H1 (cell line): Measurements from ENCODE around the gene EPHB1. TPM values are rescaled to one million over a fixed set of nuclear protein-coding genes. Genes with fewer than 3 reads are reported as not detected.

Experiments used
- CTCF ChIA-PET: fragments of 300-600 bp; sonication (Branson Sonifier 250); formaldehyde crosslinking; loops from one replicate; lab custom pipeline; 2021; ENCODE audit not compliant: partially characterized antibody; lab: Charles Lee
- POLR2A ChIA-PET: fragments of 300-600 bp; sonication (Branson Sonifier 250); formaldehyde crosslinking; loops from one replicate; lab custom pipeline; 2021; ENCODE audit warnings: inconsistent platforms; ENCODE audit not compliant: partially characterized antibody; lab: Charles Lee
- DNase-seq, 2 experiments: peaks; one replicate each; pipeline versions ENCODE4 v3.0.0 to v3.0.0-alpha.2; 2010 to 2022; ENCODE audit warnings: low spot score in 2 of 2, low read depth in 1 of 2, mixed read lengths in 1 of 2
- FAIRE-seq: peaks from 2 replicates; lab custom pipeline; 2011; peaks lifted over from hg19 to GRCh38; lab: Jason Lieb, UNC
- H2AFZ ChIP-seq: 2 replicates; pipeline ENCODE4 v1.8.1; 2012; ENCODE audit warnings: low read length, inconsistent platforms
- H2AK5ac ChIP-seq: 2 replicates; pipeline ENCODE4 v1.6.1; 2013; ENCODE audit warnings: low read depth, low read length
- H2BK120ac ChIP-seq: replicated peaks from 2 replicates; pipeline ENCODE3; 2013; ENCODE audit warnings: low read depth, low read length, inconsistent platforms
- H2BK12ac ChIP-seq: 2 replicates; pipeline ENCODE4 v1.6.1; 2013; ENCODE audit warnings: low read depth, low read length
- H2BK15ac ChIP-seq: 2 replicates; pipeline ENCODE4 v1.6.1; 2013; ENCODE audit warnings: low read length
- H2BK20ac ChIP-seq: 2 replicates; pipeline ENCODE4 v1.6.1; 2013; ENCODE audit warnings: low read length
- H2BK5ac ChIP-seq: 2 replicates; pipeline ENCODE4 v1.6.1; 2013; ENCODE audit warnings: low read depth, low read length
- H3K14ac ChIP-seq: 2 replicates; pipeline ENCODE4 v1.6.1; 2013; ENCODE audit warnings: inconsistent platforms; ENCODE audit not compliant: insufficient read length
- H3K18ac ChIP-seq: 2 replicates; pipeline ENCODE4 v1.6.1; 2013; ENCODE audit warnings: low read length; ENCODE audit errors: extremely low read depth
- H3K23ac ChIP-seq: 2 replicates; pipeline ENCODE4 v1.6.1; 2013; ENCODE audit warnings: inconsistent platforms; ENCODE audit not compliant: insufficient read length
- H3K23me2 ChIP-seq: 2 replicates; pipeline ENCODE4 v1.6.1; 2013; ENCODE audit warnings: low read depth, low read length
- H3K27ac ChIP-seq: 2 replicates; pipeline ENCODE4 v1.6.1; 2011; ENCODE audit warnings: low read depth, low read length, inconsistent platforms
- H3K27me3 ChIP-seq, 4 experiments: replicated peaks in 1 of 4; 1 replicate in 1 of 4; 2 replicates in 3 of 4; pipeline versions ENCODE4 v1.6.1 to v1.8.1; 2011 to 2013; ENCODE audit warnings: low read length in 3 of 4, mild to moderate bottlenecking in 3 of 4, inconsistent platforms in 2 of 4, mixed read lengths in 2 of 4, moderate library complexity in 1 of 4; ENCODE audit not compliant: control insufficient read depth in 3 of 4, insufficient read depth in 3 of 4; ENCODE audit errors: extremely low read depth in 1 of 4
- H3K36me3 ChIP-seq, 4 experiments: 2 replicates each; pipeline versions ENCODE4 v1.6.1 to v1.8.1; 2011 to 2013; ENCODE audit warnings: mild to moderate bottlenecking in 4 of 4, low read length in 3 of 4, moderate library complexity in 2 of 4, control low read depth in 1 of 4, inconsistent platforms in 1 of 4; ENCODE audit not compliant: insufficient read depth in 4 of 4, control insufficient read depth in 2 of 4
- H3K4ac ChIP-seq: replicated peaks from 2 replicates; pipeline ENCODE3; 2013; ENCODE audit warnings: low read length, low read depth, mixed read lengths, inconsistent platforms; ENCODE audit not compliant: insufficient read length
- H3K4me1 ChIP-seq, 4 experiments: replicated peaks in 1 of 4; 1 replicate in 1 of 4; 2 replicates in 3 of 4; pipeline versions ENCODE4 v1.6.1 to v1.8.1; 2011 to 2013; ENCODE audit warnings: low read length in 3 of 4, inconsistent platforms in 2 of 4, mixed read lengths in 1 of 4; ENCODE audit not compliant: insufficient read depth in 4 of 4, control insufficient read depth in 3 of 4
- H3K4me2 ChIP-seq, 2 experiments: 2 replicates each; pipeline versions ENCODE4 v1.6.1 to v1.8.1; 2011 to 2013; ENCODE audit warnings: low read depth in 2 of 2, low read length in 2 of 2, control low read depth in 1 of 2, inconsistent platforms in 1 of 2, mild to moderate bottlenecking in 1 of 2; ENCODE audit not compliant: insufficient read depth in 1 of 2
- H3K4me3 ChIP-seq, 4 experiments: fragments of 200-600, 300-600 bp in 1 of 4; sonication (generic), shearing (Covaris generic), sonication (Bioruptor Twin) in 1 of 4; 2 replicates each; pipeline versions ENCODE4 v1.5.1 to v1.8.1; 2011 to 2016; ENCODE audit warnings: low read length in 4 of 4, low read depth in 3 of 4, control low read depth in 2 of 4, inconsistent platforms in 2 of 4, mild to moderate bottlenecking in 2 of 4, mixed read lengths in 1 of 4, moderate library complexity in 1 of 4; ENCODE audit not compliant: insufficient read depth in 2 of 4; ENCODE audit errors: extremely low read depth in 1 of 4
- H3K56ac ChIP-seq: replicated peaks from 2 replicates; pipeline ENCODE3; 2013; ENCODE audit warnings: low read depth, mild to moderate bottlenecking, mixed read lengths, low read length, inconsistent platforms; ENCODE audit not compliant: insufficient read length
- H3K79me1 ChIP-seq: 2 replicates; pipeline ENCODE4 v1.6.1; 2013; ENCODE audit warnings: low read depth, low read length, control low read depth
- H3K79me2 ChIP-seq, 2 experiments: 2 replicates each; pipeline versions ENCODE4 v1.6.1 to v1.8.1; 2012 to 2013; ENCODE audit warnings: low read length in 2 of 2, mild to moderate bottlenecking in 2 of 2, inconsistent platforms in 1 of 2; ENCODE audit not compliant: insufficient read depth in 2 of 2, control insufficient read depth in 1 of 2
- H3K9ac ChIP-seq, 4 experiments: replicated peaks in 1 of 4; 1 replicate in 1 of 4; 2 replicates in 3 of 4; pipeline versions ENCODE4 v1.6.1 to v1.8.1; 2011 to 2013; ENCODE audit warnings: low read depth in 3 of 4, low read length in 3 of 4, control low read depth in 2 of 4, mild to moderate bottlenecking in 2 of 4, moderate library complexity in 2 of 4, inconsistent platforms in 1 of 4; ENCODE audit errors: extremely low read depth in 1 of 4
- H3K9me3 ChIP-seq, 2 experiments: 2 replicates each; pipeline versions ENCODE4 v1.6.1 to v1.8.1; 2012 to 2013; ENCODE audit warnings: mild to moderate bottlenecking in 2 of 2, moderate library complexity in 2 of 2, control low read depth in 1 of 2, inconsistent platforms in 1 of 2, low read depth in 1 of 2, low read length in 1 of 2, mixed read lengths in 1 of 2; ENCODE audit not compliant: insufficient read depth in 2 of 2
- H4K20me1 ChIP-seq, 2 experiments: replicated peaks in 1 of 2; 2 replicates each; pipeline versions ENCODE3 to v1.8.1; 2011 to 2013; ENCODE audit warnings: inconsistent platforms in 2 of 2, low read length in 2 of 2, mild to moderate bottlenecking in 1 of 2; ENCODE audit not compliant: insufficient read depth in 2 of 2, control insufficient read depth in 1 of 2
- H4K5ac ChIP-seq: 2 replicates; pipeline ENCODE4 v1.6.1; 2013; ENCODE audit warnings: low read length, low read depth, mixed read lengths, inconsistent platforms; ENCODE audit not compliant: insufficient read length
- H4K8ac ChIP-seq: 2 replicates; pipeline ENCODE4 v1.8.0; 2013; ENCODE audit warnings: mild to moderate bottlenecking, moderate library complexity, low read length, inconsistent platforms; ENCODE audit not compliant: insufficient read depth; ENCODE audit errors: extremely low read depth
- H4K91ac ChIP-seq: replicated peaks from 2 replicates; pipeline ENCODE3; 2013; ENCODE audit warnings: low read length, mixed read lengths, inconsistent platforms; ENCODE audit not compliant: insufficient read length
- CTBP2 ChIP-seq: IDR thresholded peaks from 2 replicates; pipeline ENCODE4 v1.7.0; 2011; ENCODE audit warnings: borderline replicate concordance, mild to moderate bottlenecking, moderate library complexity, mixed read lengths, low read length; ENCODE audit not compliant: insufficient read depth, insufficient read length
- EZH2 ChIP-seq: fragments of 200-600 bp; sonication (generic); IDR thresholded peaks from 2 replicates; pipeline ENCODE4 v1.7.1; 2012; ENCODE audit warnings: low read depth, mild to moderate bottlenecking, moderate library complexity, low read length, inconsistent platforms; ENCODE audit not compliant: severe bottlenecking
- JUND ChIP-seq: IDR thresholded peaks from 2 replicates; pipeline ENCODE4 v1.6.1; 2011; ENCODE audit warnings: mild to moderate bottlenecking, improper control_type of control experiment, low read length
- MAFK ChIP-seq: IDR thresholded peaks from 2 replicates; pipeline ENCODE4 v1.6.1; 2012; ENCODE audit warnings: low read depth, mild to moderate bottlenecking, improper control_type of control experiment, low read length
- NRF1 ChIP-seq: IDR thresholded peaks from 2 replicates; pipeline ENCODE4 v1.6.1; 2011; ENCODE audit warnings: mild to moderate bottlenecking, low read depth, low read length, improper control_type of control experiment
- POLR2A ChIP-seq, 2 experiments: IDR thresholded peaks; 1 replicate in 1 of 2; 2 replicates in 1 of 2; pipeline ENCODE4 v1.6.1; 2011; ENCODE audit warnings: low read depth in 2 of 2, low read length in 2 of 2, mild to moderate bottlenecking in 2 of 2; ENCODE audit errors: control extremely low read depth in 1 of 2
- RFX5 ChIP-seq: IDR thresholded peaks from 2 replicates; pipeline ENCODE4 v1.6.1; 2011; ENCODE audit warnings: low read depth, low read length, improper control_type of control experiment, borderline replicate concordance
- SIRT6 ChIP-seq: IDR thresholded peaks from one replicate; pipeline ENCODE4 v1.7.1; 2012; ENCODE audit warnings: low read length, inconsistent platforms
- SUZ12 ChIP-seq: fragments of 200-600 bp; sonication (generic); IDR thresholded peaks from 2 replicates; pipeline ENCODE4 v1.6.1; 2012; ENCODE audit warnings: mild to moderate bottlenecking, inconsistent platforms, low read length, moderate library complexity, mixed read lengths
- WGBS, 2 experiments: shearing (Covaris generic) in 1 of 2; methylation state at CpG; one replicate each; pipeline versions ENCODE4 v1.1.6 to v1.1.7; 2013 to 2015; ENCODE audit warnings: low lambda C conversion rate in 2 of 2, mixed read lengths in 2 of 2, inconsistent platforms in 1 of 2, low coverage in 1 of 2, missing lambda C conversion rate in 1 of 2; ENCODE audit not compliant: insufficient replicate concordance in 2 of 2, insufficient coverage in 1 of 2, insufficient read length in 1 of 2; ENCODE audit errors: extremely low coverage in 1 of 2, missing lambda C conversion rate in 1 of 2; 5-methylcytosine and 5-hydroxymethylcytosine counted together
- polyA plus RNA-seq, 7 experiments: library from polyadenylated mRNA; depleted of rRNA in 3 of 7; stranded (reverse) in 5 of 7; unstranded in 2 of 7; fragments of >200 nt in 5 of 7; fragments of 200-250 nt in 2 of 7; gene quantifications; 1 replicate in 5 of 7; 2 replicates in 1 of 7; 4 replicates in 1 of 7; pipeline versions ENCODE4 v1.2.1 to v1.2.3, GENCODE V29; 2011 to 2013; ENCODE audit warnings: missing spikeins in 2 of 7, mixed read lengths in 2 of 7
- total RNA-seq: library from RNA; stranded (reverse); fragmentation: NEBNext Ultra II Directional; extraction: Animal tissue kit (Norgen Biotek cat#: 25700); gene quantifications from 2 replicates; pipeline ENCODE4 v1.2.1, GENCODE V29; 2021

The EPHB1 gene
- total and polyA plus RNA-seq, 2 of the 8 experiments (the other 6 are each of a cell fraction or from before 2014, with no cell fraction given): 3.5 to 5.9 TPM

- H3K79me1 ChIP-seq: no peaks in the 10 kb centered on the region; the same call in 1 of the 2 replicates
- 2% methylated on average over 48 of the region's 61 CpGs; no CpG with 5 or more reads in 1 of the 2 experiments for WGBS, 2 experiments
- H2BK15ac ChIP-seq: no peak overlapping the region
- ChIA-PET CTCF (interaction anchor here (0.6 to 9.0 kb wide), 19 partner anchors 10 to 708 kb away, joined by 3 to 84 read pairs (median 6); no protein-coding TSS in a partner anchor), POLR2A (interaction anchor here (0.6 to 2.1 kb wide), 3 partner anchors 8 to 14 kb away, joined by 3 to 7 read pairs (median 6); no protein-coding TSS in a partner anchor)
- H2AK5ac ChIP-seq: no peak overlapping the region
- no peak overlapping the region for H3K14ac ChIP-seq
- H4K5ac ChIP-seq: no peak overlapping the region
- no peaks in the 10 kb centered on the region for H3K9me3 ChIP-seq
- no peak overlapping the region for H3K56ac ChIP-seq
- H3K27ac ChIP-seq: no peak overlapping the region
- no peak overlapping the region for H2BK20ac ChIP-seq
- H3K18ac ChIP-seq: peak overlapping the region; percentile 48
- no peaks in the 10 kb centered on the region; a peak in 1 of 8 replicates for H3K36me3 ChIP-seq
- peak overlapping the region; percentile 71; the same call in 1 of the 2 replicates for H2AFZ ChIP-seq
- no peak overlapping the region for H3K4ac ChIP-seq
- H3K79me2 ChIP-seq: no peaks in the 10 kb centered on the region
- H3K23ac ChIP-seq: no peak overlapping the region
- peak overlapping the region; percentile 71; the same call in 1 of the 2 replicates for H4K8ac ChIP-seq
- peak overlapping the region in 3 of 4 experiments; percentile 21 to 49 (median 35); a peak in 5 of 7 replicates for H3K9ac ChIP-seq
- H3K4me3 ChIP-seq: peak overlapping the region; percentile 46 to 73 (median 67)
- H3K4me2 ChIP-seq: peak overlapping the region; percentile 85 to 99
- peak in 1 of 2 experiments; percentile 71 for DNase-seq
- H2BK120ac ChIP-seq: no peak overlapping the region
- H3K27me3 ChIP-seq: peaks cover 14 to 42% (median 33%) of the 10 kb centered on the region in 4 experiments
- TF ChIP-seq SUZ12 (no peak; the same call in 1 of the 2 replicates), MAFK (no peak), SIRT6 (no peak), RFX5 (no peak), JUND (no peak), CTBP2 (peak; percentile 53), EZH2 (peak; percentile 75), NRF1 (no peak), POLR2A (IDR thresholded peaks at IDR 0.05; ENCODE audit: control extremely low read depth in 1 of 2, low read depth in 2 of 2, low read length in 2 of 2) (no peak)
- H3K4me1 ChIP-seq: peaks cover 3 to 17% (median 12%) of the 10 kb centered on the region in 4 experiments; a peak in 6 of 7 replicates
- 0 out of 2 replicates have a peak overlapping the region, but pooled peaks have one; percentile 77 for H2BK12ac ChIP-seq
- H3K23me2 ChIP-seq: peaks cover 19% of the 10 kb centered on the region; the same call in 1 of the 2 replicates
- H4K91ac ChIP-seq: no peak overlapping the region
- no peak for FAIRE-seq
- H4K20me1 ChIP-seq: peaks cover 1 to 2% of the 10 kb centered on the region in 2 experiments
- no peak overlapping the region for H2BK5ac ChIP-seq
These were observed 1.4 kb downstream of the EPHB1 start for GRCh38 chr3:134796281-134797056.
